HG02885 (cell line): ENCODE data around the gene ADAMTS2.

ENCODE experiments used
- ATAC-seq: cut with Tn5 transposase; IDR thresholded peaks from one replicate; pipeline ENCODE4 v1.9.1; 2021; ENCODE audit warnings: mild to moderate bottlenecking; ENCODE audit not compliant: unreplicated experiment, poor library complexity

ADAMTS2 gene

DNA sequence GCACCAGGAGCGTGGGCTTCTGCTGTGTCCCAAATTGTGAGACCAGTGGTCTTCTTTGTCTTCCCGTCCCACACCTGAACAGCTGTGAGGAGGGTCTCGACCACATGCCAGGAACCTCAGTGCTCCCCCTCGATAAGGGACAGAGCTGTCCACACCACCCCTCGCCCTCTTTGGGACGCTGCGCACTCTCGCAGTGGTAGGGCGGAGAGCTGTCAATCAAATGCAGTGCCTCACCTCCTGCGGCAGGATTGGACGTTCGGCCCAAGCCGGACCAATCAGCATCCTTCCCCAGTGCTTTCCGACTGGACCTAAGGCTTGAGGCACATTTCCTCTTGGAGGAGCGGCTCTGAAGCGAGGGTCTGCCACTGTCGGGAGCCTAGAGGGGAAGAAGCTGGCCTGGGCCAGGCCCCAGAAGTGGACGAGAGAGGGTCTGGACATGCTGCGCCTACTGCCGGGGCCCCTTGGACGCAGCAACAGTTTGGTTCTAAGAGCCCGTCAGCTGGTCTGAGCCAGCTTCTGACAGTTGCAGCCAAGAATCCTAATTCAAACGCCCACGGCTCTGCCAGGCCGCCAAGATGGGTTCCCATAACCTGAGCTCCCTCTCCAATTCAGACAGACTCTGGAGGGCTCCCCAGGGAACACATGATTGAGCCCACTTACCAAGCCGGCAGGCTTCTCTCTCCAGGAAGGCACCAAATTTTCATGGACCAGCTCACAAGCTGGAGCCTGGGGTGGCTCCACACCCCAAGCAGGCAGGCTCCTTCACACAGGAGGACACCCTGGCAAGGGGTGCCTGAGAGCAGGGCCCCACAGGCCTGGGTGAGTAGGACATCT lies 28.1 kb upstream of the ADAMTS2 start:
- no peak for ATAC-seq

DNA sequence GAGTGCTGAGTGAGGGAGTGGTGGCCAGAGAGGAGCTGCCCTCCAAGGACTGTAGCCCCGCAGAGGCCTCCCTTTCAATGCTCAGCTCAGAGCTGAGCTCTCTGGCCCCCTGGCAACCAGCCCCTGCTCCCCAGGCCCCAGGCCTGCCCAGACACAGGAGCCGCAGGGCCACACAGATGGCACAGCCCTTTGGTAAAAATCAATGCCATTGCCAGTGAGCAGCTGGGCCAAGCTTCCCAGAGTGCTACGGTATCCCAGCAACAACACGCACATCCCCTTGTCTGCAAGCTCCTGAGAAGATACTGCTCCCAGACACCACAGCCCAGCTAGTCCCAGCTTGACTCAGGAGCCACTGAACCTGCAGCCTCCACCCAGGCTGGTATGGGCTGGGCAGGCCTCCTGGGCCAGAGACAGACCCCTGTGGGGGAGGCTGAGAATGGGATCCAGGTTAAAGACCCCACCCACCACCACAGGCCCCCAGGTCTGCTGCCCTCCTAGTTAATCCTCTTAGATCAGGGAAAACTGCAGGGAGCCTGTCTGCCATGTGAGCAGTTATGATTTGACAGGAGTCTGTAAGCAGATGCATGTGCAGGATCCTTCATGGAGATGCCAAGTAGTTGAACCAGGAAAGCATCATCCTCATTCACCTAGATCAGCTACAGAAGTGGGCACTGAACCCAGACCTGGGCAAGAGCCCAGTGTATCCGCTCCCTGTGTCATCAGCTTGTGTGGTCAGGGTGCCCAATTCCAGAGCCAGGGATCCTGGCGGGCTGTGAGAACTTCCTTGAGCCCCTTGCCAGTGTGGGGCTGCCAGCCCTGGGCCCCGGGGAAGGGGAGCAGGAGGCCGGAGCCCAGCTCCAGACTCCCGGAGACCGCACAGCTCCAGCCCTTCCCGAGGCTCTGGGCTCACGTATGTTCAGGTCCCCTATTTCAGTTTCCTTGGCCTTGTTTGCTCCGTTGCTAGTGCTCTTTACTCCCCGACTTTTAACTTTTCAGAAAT lies 26.7 kb upstream of the ADAMTS2 start:
- no peak for ATAC-seq

DNA sequence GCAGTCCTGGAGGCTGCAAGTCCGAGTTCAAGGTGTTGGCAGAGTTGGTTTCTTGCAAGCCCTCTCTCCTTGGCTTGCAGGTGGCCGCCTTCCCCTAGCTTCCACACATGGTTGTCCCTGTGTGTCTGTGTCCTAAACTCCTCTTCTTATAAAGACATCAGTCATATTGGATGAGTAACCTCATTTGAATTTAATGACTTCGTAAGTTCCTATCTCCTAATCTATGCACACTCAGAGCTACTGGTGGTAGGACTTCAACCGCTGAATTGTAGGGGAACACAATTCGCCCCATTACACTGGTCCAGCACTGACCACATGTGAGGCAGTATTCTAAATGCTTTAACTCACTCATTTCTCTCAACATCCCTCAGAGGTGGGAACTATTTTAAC lies 25.9 kb upstream of the ADAMTS2 start:
- ATAC-seq: no peak

DNA sequence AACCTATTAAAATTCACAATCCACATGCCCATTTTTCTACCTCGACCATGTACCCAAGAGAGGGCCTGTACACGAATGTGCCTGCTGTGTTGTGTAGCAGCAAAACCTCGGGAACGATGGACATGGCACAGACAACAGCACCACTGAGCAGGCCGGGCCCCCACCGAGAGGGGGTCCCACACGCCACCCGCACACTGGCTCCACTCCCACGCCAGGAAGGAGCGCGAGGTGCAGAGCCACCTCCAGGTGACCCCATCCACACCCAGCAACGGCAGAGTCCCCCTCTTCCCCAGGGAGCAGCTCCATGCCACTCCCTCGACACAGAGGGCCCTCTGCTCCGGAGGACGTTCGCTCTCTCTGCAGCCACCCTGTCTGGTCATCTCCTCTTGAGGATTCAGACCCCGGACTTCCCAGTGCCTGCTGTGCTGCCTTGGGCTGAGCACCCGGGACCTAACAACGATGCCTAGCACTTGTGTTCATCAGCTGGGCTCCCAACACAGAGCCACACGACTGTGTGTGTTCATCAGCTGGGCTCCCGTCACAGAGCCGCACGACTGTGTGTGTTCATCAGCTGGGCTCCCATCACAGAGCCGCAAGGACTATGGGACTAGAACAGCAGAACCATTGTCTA lies 25.3 kb upstream of the ADAMTS2 start:
- ATAC-seq: no peak

DNA sequence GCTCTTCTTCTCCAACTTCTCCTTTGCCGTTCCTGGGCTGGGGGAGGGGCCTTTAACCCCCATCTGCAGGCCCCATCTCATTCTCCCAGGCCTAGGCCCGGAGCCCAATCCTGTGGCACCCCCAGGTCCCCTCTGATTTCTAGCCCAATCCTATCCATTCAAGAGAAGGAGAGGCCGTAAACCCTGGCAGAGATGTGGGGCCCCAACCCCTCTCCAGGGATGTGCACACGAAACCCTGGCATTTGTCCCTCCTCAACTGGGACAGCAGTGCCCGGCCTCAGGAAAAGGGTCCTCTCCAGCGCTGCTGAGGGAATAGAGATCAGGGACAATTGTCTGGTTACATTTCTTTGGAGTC lies 24.2 kb upstream of the ADAMTS2 start:
- ATAC-seq: no peak

DNA sequence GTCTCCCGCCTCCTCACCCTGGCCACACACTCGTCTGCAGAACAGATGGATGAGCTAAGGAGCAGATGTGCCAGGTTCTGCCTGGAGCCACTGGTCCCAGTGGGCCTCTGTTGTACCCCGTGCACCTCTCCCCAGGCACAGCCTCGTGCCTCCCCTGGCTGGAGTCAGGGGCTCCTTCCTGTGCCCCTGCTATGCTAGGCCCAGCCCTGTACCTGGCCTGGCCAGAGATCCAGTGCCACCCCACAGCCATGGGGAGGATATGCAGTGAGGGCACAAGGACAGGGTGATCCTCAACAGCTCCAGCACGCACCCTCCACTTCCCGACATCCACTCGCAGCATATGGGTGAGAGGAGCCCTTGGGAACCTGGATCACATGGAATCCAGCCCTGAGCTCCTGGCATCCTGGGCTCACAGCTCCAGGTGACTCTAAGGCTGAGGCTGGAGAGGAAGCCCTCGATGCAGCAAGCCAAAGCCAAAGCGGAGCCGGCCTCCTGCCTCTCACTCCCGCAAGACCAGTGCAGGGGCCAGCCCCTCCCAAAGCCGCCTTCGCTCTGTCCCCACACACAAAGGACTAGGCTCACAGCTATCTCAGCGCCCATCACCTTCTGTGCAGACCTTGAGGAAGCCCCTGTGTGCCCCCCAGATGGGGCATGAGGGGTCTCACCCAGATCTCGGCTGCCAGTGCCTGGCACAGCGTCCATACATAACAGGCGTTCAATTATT lies 23.7 kb upstream of the ADAMTS2 start:
- ATAC-seq: no peak

DNA sequence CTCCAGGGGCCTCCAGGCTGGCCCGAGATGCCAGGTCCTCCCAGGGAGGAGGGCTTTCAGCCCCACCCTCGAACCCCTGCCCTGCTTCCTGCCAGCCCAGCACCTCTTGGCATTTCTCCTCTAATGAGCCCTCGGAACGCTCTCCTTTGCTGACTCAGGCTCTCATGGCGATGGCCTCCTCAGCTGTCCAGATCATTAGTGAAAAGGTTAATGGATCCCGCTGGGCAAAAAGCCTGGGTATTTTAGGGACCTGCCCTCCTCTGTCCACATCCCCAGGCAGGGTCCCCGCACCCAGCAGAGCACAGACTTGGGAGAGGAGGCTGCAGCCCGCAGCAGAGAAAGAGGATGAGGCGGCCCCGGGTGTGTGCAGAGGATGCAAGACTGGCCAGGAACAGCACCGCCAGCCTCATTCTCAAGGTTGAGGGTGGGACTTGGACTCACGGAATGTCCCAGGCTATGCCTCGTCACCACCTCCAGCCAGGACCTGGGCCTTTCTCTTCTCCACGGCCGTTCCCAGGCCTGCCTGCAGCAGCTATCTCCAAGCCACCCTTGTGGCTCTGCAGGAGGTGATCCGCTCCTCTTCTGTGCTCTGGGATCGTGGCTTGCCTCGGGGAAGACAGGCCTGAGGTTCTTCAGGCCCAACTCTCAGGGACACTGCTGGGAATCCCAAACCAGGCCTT lies 23.0 kb upstream of the ADAMTS2 start:
- ATAC-seq: no peak

DNA sequence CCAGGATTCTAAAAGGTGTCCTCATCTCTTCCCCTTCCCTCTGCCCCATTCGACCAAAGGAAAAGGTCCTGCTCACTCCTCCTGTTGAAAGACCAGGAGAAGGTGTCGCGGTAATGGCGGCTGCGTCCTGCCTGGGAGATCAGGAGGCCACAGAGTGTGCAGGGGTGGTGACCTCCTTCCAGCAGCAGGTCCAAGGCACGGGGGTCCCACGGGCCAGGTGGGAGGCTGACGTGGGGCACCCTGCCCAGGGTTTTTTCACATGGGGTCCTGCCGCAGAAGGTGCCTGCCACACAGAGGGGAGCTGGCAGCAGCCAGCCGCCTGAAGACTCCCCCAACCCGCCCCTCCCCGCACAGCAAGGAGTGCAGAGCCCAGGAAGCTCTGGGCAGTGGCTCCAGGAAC lies 22.2 kb upstream of the ADAMTS2 start:
- ATAC-seq: no peak

DNA sequence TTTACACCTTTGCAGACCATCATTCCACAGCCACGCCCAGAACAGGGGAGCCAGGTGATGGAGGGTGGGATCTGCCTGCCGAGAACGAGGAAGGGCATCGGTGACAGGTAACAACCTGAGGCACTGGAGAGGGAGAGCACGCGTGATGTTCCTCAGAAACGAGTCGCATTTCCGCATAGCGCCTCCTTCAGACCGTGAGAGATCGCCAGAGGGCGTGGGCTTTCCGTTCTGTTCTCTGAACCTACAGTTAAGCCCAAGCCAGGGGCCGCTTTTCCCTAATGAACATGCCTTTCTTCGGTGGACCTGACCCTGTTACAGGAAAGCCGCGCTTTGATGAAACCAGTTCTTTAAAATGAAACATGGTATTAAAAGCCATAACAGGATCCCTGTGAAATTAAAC lies 17.1 kb upstream of the ADAMTS2 start:
- ATAC-seq: no peak

DNA sequence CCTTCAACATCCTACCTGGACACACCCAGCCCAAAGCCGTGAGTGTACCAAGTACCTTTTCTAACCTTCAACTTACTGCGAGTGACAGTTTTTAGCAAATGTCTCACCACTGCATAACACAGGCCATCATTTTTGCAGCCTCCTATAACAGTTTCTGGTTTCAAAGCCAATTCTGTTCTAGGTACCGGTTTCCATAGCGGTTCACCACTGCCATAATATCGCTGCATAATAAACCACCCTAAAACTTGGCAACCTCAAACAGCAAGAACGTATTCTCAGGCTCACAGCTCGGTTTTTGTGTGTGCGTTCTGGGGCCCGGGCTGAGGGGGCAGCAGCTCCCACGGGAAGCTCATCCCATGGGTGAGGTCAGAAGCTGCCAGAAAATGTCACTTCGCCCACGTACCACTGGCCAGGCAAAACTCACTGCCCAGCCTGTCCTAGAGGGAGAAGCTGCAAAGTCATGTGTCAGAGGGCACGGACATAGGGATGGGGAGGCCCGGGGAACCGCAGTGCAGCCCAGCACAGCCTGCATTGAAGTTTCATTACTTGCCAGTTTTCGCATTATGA lies 15.9 kb upstream of the ADAMTS2 start:
- no peak for ATAC-seq

DNA sequence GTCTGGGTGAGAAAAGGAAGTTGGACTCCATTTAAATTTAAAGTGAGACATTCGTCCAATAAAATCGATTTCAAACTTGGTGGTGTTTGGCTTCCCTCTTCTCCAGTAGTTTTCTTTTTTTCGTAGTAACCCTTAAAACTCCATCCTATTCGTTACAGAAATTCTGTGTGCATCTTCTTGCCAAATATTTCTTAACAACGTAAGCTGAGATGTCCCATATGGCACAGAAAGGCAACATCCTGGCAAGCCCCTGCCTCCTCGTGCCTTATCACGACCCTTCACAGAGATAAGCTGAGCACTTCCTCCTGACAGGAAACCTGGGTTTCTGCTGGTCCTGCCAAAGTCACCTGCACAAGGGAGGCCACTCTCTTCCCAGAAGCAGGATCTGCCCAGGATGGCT lies 11.8 kb upstream of the ADAMTS2 start:
- no peak for ATAC-seq

DNA sequence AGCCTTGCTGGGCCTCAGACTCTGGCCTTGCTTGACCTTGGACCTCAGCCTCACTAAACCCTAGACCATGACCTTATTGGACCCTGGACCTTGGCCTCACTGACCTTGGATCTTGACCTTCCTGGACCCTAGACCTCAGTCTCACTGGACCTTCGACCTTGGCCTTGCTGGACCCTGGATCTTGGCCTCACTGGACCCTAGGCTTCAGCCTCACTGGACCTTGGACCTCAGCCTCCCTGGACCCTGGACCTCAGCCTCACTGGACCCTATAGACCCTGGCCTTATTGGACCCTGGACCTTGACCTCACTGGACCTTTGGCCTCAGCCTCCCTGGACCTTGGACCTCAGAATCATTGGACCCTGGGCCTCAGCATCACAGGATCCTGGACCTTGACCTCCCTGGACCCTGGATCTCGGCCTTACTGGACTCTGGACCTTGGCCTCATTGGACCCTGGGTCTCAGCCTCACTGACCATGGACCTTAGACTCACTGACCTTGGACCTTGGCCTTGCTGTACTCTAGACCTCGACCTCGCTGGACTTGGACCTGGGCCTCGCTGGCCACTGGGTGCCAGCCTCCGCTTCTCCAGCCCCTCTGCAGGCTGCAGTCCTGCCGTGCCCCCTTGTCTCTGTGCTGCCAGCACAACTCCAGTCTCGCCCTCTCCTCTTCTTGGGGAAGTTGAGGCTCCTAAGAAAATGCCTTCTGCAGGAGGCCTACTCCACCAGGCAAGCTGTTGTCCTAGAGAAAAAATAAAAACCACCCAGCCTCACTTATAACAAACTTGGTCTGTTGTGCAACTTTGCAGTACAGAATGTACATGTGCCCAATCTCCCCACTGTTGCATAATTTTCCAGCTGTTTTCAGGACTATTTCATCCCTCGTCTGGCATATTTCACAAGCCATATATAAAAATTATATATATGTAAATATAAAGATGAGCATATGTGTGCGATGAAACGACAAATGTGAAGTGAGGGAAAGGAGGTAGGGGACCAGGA lies 11.0 kb upstream of the ADAMTS2 start:
- no peak for ATAC-seq

DNA sequence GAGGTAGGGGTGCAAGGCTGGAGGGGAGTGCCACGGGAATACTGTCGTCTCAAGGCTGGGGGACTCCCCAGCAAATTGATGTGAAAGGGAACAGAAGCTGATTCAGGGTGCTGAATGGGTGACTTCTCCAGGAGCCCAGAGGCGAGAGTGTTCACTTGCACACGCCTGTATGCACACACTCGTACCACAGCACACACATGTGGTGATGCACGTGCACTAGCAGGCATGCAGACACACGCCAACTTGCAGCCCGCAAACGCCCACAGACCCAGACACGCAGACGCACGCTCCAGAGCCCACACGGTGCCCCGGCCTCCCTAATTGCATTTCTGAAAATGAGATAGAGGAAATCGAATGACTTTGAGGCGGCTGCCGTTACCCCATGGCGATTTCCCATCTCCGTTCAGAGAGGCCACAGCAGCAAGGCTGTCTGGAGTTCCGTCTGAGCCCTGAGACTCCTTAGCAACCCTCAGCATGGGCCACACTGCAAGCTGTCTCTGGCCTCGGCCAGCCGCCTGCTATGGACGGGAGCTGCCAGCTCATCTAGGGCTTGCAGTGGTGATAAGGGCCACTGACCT lies 9.1 kb upstream of the ADAMTS2 start:
- ATAC-seq: no peak

DNA sequence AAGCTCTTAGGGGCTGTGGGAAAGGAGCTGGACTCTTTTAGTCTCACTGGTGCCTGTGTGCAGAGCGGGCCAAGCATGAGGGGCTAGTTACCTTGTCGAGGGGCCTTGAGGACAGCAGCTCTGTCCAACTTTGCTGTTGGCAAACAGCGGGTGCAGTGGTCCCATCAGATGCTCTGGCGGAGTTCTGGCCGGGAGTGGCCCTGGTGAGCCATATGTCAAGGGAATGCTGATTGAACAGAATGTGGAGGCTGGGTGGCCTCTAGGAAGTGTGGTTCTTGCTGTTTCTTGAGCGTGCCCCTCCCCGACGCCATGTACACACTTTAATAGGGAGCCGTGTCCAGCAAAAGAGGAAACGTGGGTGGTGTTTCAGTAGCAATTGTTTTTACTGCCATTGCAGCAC lies 3.6 kb upstream of the ADAMTS2 start:
- no peak for ATAC-seq

DNA sequence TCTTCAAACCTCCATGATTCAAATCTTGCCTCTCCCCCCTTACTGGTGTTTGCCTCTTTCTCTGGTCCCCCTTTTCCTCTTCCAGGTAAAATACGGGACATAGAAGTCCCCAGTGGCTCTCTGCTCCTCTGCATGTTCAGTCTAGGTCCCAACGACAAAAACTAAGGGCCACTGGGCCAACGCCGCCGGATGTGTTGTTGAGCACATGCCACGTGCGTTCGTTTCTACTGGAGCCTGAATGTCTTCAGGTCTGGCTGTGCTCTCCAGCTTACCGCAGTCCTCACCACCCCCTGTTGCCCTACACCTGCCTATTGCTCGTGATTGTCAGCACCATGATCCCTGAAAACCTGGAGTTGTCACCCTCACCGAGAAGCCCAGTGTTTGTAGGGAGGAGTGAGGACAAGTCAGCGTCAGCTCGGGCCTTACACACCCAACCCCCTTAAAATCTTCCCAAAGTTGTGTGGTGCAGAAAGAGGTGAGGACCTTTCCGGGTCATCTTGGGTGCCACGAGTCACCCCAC lies 2.8 kb upstream of the ADAMTS2 start:
- ATAC-seq: no peak

DNA sequence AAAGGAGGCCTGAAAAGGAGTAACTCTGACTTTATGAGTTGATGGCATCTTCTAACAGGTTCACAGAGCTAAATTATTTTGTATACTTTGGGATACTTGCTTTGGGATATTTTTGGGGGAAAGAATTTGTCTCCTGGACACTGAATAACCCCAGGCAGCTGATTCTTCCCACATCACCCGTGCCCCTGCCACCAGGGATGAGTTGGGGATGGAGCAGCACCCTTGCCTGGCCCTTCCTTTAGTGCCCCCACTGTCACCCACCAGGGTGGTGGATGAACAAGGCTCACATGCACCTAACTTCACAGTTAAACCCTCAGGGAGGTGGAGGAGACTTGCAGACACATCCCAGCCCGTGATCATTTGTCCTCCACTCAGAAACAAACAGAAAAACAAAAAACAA lies 2.3 kb upstream of the ADAMTS2 start:
- no peak for ATAC-seq

DNA sequence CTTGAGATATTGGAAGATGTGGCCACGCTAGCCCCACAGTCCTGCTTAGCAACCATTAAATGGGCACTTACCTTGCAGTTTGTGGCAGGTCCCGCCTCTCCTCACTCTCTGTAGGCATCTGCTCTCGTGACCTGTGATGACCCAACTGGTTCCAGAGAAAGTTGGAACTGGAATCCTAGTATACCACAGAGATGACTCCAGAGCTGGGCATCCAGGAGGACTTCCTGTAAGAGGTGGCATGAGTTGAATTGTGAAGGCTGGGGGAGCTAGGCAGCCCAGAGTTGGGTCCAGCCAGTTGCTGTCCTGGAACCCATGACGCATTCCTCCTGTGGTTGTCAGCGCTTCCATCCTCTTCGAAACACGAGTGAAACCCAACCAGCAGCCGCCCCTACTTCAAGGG lies 1.6 kb upstream of the ADAMTS2 start:
- no peak for ATAC-seq

DNA sequence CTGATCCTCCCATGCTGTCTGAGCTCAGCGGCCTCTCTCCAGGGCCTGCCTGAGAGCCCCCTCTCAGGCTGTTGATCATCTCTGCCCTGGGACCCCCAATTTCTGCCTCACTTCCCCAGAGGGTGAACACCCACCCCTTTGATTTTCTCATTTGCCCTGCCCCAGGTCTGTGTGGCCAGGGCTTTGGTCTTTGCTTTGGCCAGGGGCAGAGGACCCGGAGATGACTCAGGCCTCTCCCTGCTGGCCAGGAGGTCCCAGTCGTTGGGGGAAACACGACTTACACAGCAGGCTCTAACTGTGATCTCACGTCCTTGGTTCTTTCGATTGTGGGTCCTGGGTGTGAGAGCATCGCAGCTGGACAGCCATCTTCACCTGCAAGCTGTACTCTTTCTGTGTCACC lies 1.1 kb upstream of the ADAMTS2 start:
- no peak for ATAC-seq
